Heart left ventricle (tissue), 13 donors: ENCODE measurements around the gene RAB24.

Experiments
- POLR2A ChIP-seq, 2 donors: fragments of 450-650 bp; IDR thresholded peaks; one replicate each; pipeline ENCODE4 v1.6.1; 2017; ENCODE audit warnings: antibody characterized with exemption in 2 of 2, mild to moderate bottlenecking in 2 of 2, moderate library complexity in 2 of 2
- TF ChIP-seq, protein P1 (sequence below), 12 donors: fragments of 200-600 bp; sonication (generic) in 4 of 12; IDR thresholded peaks; one replicate each; pipeline versions ENCODE4 v1.5.0 to v1.8.0; 2018 to 2022; ENCODE audit warnings: antibody characterized with exemption in 12 of 12, mild to moderate bottlenecking in 5 of 12
- donor health status: ischemic (EF 13 %, LVEDD 7.1; RV severe dilation, severe dysfunction).
- donor health status: DM: no; HTN: yes; CAD: no.
- donor health status: DM: no; HTN: no; CAD: no.
- donor health status: ischemic (EF 25% LVEDD 6.9; RV normal size, moderate dysfunction).
- donor health status: ischemic (EF 25% LVEDD 5.7; RV mildly dilated, moderate dysfunction).
- donor health status: ischemic (EF 35%, LVEDD 5.7; RV mildly dilated, moderate dysfunction).
- donor health status: nonischemic (EF 11% LVEDD 7.7; RV severe dilation, severe dysfunction).
- donor health status: DM: yes; HTN: yes; CAD: no.
- donor health status: PGD.
- donor health status: ischemic (EF 29% LVEDD 5.4; RV normal size, mild dysfunction).
- donor health status: nonischemic (EF 23%, LVEDD 6.1; RV moderate dilation, normal function).

DNA sequence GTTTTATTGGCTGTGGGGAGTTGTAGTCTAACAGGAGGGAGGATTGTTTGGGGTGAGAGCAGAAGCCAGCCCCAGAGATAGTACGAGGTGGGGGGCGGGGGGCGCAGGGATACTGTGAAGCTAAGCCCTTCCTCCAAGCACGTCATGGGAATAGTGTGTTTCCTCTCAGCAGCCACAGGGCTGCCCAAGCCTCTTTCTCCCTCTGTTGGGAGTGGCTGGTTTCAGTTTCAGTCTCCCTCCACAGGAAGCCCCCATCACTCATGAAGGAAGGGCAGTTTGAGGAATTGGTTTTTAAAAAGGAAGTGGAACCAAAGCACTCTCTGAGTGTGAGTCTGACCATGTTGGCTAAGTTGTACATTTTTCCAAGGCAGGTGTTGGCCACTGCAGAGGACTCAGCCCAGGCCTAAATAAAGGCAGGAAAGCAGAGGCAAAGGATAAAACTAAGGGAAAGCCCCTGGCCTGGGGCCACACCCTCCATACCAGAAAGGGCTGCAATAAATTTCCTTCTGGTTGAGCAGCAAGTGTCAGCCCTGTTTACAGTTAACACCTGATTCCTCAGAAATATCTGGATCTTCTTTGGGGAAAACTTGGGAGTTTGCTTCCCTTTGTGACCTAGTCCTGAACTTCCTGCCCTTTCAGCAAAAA is 3.2 kb downstream of the RAB24 start:
- TF ChIP-seq, protein P1, sequence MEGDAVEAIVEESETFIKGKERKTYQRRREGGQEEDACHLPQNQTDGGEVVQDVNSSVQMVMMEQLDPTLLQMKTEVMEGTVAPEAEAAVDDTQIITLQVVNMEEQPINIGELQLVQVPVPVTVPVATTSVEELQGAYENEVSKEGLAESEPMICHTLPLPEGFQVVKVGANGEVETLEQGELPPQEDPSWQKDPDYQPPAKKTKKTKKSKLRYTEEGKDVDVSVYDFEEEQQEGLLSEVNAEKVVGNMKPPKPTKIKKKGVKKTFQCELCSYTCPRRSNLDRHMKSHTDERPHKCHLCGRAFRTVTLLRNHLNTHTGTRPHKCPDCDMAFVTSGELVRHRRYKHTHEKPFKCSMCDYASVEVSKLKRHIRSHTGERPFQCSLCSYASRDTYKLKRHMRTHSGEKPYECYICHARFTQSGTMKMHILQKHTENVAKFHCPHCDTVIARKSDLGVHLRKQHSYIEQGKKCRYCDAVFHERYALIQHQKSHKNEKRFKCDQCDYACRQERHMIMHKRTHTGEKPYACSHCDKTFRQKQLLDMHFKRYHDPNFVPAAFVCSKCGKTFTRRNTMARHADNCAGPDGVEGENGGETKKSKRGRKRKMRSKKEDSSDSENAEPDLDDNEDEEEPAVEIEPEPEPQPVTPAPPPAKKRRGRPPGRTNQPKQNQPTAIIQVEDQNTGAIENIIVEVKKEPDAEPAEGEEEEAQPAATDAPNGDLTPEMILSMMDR (IDR thresholded peaks at IDR 0.05), result peak in 5 of 12 donors; percentile 9 to 26 (median 22)
- TF ChIP-seq POLR2A (IDR thresholded peaks at IDR 0.05), result peak in 1 of 2 donors; percentile 15
